Measurements from ENCODE around the gene CNGB1.
"Not testable (repeated sequence)": the region's sequence is repeated elsewhere in the genome, so short reads cannot be mapped to it uniquely, and the experiment has no call there.

The CNGB1 gene

DNA sequence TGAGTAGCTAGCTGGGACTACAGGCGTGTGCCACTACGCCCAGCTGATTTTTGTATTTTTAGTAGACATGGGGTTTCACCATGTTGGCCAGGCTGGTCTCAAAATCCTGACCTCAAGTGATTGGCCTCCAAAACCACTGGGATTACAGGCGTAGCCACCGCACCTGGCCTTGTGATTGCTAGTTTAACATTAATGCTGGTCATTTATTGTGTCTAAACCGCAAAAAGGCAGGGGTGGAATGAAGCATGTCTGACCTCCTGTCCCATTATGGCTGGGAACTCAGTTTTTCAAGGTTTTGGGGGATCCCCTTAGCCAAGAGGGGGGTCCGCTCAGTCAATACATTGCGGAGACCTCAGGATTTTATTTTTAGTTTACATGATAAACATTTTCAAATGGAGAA, 10.7 kb upstream of the CNGB1 start:
- H3K4me1 ChIP-seq (ENCODE audit: control insufficient read depth, insufficient read depth, low read length) = peaks cover 4% of the 10 kb centered on the region
- H3K4me3 ChIP-seq (ENCODE audit: low read length) = no peak overlapping the region
- no peak overlapping the region for H3K27ac ChIP-seq (ENCODE audit: low read depth, low read length)
- H3K9ac ChIP-seq (ENCODE audit: low read length) = no peak overlapping the region
- no peaks in the 10 kb centered on the region for H3K27me3 ChIP-seq (ENCODE audit: control insufficient read depth, insufficient read depth, low read length)
- no peaks in the 10 kb centered on the region for H3K36me3 ChIP-seq (ENCODE audit: control insufficient read depth, insufficient read depth, low read length)

DNA sequence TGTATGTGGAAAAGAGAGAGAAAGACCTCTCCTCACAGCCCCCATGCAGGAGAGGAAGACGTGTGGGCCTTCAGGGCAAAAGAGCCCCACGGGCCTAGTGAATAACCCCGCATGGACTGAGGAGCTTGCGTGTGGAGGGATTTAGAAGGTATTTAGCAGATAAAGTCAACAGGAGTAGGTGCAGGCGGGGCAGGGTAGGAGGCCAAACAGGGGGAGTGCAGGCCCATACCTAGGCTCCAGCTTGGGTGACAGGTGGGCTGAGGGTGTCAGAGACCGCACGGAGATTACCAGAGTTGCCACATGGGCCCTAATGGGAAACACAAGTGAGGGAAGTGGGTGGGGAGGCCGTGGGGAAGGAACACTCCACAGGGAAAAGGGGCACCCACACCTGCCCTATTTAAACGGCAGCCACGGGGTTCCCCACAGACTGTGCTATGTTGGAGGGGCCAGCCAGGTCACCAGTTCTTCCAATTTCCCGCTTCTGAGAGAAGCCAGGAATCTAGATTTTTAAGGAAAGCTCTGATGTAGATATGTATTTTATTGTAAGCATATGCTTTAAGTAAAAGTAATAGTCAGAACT, 8.2 kb upstream of the CNGB1 start:
- Histone ChIP-seq H3K4me1 (ENCODE audit: control insufficient read depth, insufficient read depth, low read length) (peaks cover 6% of the 10 kb centered on the region), H3K27ac (ENCODE audit: low read depth, low read length) (no peak overlapping the region), H3K9ac (ENCODE audit: low read length) (no peak overlapping the region), H3K4me3 (ENCODE audit: low read length) (no peak overlapping the region), H3K27me3 (ENCODE audit: control insufficient read depth, insufficient read depth, low read length) (no peaks in the 10 kb centered on the region), H3K36me3 (ENCODE audit: control insufficient read depth, insufficient read depth, low read length) (no peaks in the 10 kb centered on the region)

DNA sequence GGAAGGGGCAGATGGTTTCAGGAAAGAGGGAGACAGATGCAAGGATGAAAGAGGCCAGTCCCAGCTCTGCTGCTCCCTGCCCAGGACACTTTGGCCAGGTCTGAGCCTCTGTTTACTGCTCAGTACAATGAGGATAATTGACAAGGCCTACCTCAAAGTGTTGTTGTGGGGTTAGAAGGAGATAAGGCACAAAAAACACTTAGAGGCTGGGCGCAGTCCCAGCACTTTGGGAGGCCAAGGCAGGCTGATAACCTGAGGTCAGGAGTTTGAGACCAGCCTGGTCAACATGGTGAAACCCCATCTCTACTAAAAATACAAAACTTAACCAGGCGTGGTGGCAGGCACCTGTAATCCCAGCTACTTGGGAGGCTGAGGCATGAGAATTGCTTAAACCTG, 7.1 kb upstream of the CNGB1 start:
- H3K36me3 ChIP-seq (ENCODE audit: control insufficient read depth, insufficient read depth, low read length); H3K27ac ChIP-seq (ENCODE audit: low read depth, low read length); H3K4me3 ChIP-seq (ENCODE audit: low read length); H3K4me1 ChIP-seq (ENCODE audit: control insufficient read depth, insufficient read depth, low read length); H3K9ac ChIP-seq (ENCODE audit: low read length); H3K27me3 ChIP-seq (ENCODE audit: control insufficient read depth, insufficient read depth, low read length): not testable (repeated sequence)

DNA sequence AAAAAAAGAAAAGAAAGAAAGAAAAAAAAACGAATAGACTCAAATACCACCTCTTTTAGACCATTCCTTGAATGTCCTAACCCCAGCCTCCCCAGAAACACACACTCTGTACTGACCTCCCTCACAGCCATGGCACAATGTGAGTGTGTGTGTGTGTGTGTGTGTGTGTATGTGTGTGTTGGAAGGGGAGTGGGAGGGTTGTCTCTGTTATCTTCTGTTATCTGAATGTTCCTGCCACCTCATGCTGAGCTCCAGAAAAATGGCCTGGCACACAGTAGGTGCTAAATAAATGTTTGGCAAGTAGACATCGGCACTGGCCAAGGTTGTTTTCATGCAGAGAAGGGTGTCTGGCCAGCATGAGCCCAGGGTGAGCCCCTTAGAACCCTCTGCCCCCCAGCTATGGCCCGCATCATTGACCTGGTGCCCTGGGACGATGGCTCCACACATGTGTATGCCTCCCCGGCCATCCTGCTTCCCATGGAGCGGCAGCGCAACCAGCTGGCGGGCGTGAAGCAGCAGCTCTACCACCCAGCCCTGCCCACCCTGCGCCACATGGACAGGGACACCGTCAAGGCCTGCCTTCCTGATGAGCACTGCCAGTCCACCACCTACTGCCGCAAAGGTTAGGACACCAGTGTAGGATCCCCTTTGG, 6.6 kb upstream of the CNGB1 start:
- Histone ChIP-seq H3K27me3 (ENCODE audit: control insufficient read depth, insufficient read depth, low read length) (no peaks in the 10 kb centered on the region), H3K4me3 (ENCODE audit: low read length) (no peak overlapping the region), H3K4me1 (ENCODE audit: control insufficient read depth, insufficient read depth, low read length) (peaks cover 6% of the 10 kb centered on the region), H3K27ac (ENCODE audit: low read depth, low read length) (no peak overlapping the region), H3K36me3 (ENCODE audit: control insufficient read depth, insufficient read depth, low read length) (no peaks in the 10 kb centered on the region), H3K9ac (ENCODE audit: low read length) (no peak overlapping the region)

DNA sequence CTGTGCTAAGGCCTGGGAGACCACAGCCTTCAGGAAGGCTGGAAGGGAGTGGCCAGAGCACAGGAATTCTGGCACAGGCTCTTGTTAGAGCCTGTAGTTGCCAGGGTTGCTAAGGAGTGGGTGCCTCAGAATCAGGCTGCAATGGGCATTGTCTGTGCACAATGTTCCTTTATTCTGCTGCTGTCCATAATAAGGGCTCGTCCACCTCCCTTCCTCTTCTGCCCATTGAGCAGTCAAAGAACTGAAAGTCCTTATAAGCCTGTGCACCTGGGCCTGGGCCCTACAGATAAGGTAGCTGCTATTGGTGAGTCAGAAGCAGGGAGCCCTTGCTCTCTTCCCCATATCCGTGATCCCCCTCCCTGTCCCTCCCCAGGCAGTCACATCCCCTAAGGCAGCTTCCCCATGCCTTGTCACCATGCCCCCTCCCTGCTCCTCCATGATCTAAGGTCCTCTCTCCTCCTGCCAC, 5.4 kb upstream of the CNGB1 start:
- H3K27me3 ChIP-seq (ENCODE audit: control insufficient read depth, insufficient read depth, low read length) = no peaks in the 10 kb centered on the region
- H3K4me1 ChIP-seq (ENCODE audit: control insufficient read depth, insufficient read depth, low read length) = peaks cover 6% of the 10 kb centered on the region
- no peak overlapping the region for H3K9ac ChIP-seq (ENCODE audit: low read length)
- no peak overlapping the region for H3K4me3 ChIP-seq (ENCODE audit: low read length)
- H3K27ac ChIP-seq (ENCODE audit: low read depth, low read length) = peak overlapping the region; percentile 19
- H3K36me3 ChIP-seq (ENCODE audit: control insufficient read depth, insufficient read depth, low read length) = no peaks in the 10 kb centered on the region

DNA sequence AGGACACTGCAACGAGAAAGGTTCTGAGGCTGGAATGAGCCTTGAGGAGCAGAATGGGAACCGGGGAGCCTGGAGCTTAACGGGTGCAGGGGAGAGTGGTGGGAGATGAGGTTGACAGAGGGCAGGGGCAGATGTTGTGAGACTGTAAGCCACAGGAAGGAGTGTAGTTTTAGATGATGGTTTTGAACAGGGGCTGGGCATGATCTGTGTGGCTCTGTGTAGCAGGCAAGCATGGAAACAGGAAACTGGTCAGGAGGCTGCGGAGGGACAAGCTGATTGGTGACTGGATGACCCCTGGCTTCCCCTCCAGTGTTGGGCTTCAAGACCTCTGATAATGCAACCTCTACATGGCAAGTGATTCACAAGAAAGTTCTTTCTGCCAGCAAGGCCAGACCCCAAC, 1.4 kb upstream of the CNGB1 start:
- Histone ChIP-seq H3K27me3 (ENCODE audit: control insufficient read depth, insufficient read depth, low read length) (no peaks in the 10 kb centered on the region), H3K36me3 (ENCODE audit: control insufficient read depth, insufficient read depth, low read length) (no peaks in the 10 kb centered on the region), H3K4me1 (ENCODE audit: control insufficient read depth, insufficient read depth, low read length) (peaks cover 6% of the 10 kb centered on the region), H3K27ac (ENCODE audit: low read depth, low read length) (no peak overlapping the region), H3K4me3 (ENCODE audit: low read length) (no peak overlapping the region), H3K9ac (ENCODE audit: low read length) (no peak overlapping the region)

DNA sequence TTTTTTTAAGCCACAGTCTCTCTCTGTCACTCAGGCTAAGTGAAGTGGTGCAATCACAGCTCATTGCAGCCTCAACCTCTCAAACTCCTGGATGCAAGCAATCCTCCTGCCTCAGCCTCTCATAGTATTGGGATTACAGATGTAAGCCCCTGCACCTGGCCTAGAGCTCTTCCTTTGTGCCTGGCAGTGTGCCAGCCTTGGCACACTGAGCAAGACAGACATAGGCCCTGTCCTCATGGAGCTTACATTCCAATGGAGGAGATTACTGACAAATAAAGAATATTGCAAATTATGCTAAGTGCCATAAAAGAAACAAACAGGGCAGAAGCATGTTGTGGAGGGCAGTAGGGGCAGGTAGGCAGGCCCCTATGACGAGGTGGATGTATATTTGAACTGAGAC, 920 bp upstream of the CNGB1 start:
- Histone ChIP-seq H3K27ac (ENCODE audit: low read depth, low read length) (no peak overlapping the region), H3K9ac (ENCODE audit: low read length) (no peak overlapping the region), H3K4me3 (ENCODE audit: low read length) (no peak overlapping the region), H3K4me1 (ENCODE audit: control insufficient read depth, insufficient read depth, low read length) (peaks cover 6% of the 10 kb centered on the region), H3K27me3 (ENCODE audit: control insufficient read depth, insufficient read depth, low read length) (no peaks in the 10 kb centered on the region), H3K36me3 (ENCODE audit: control insufficient read depth, insufficient read depth, low read length) (no peaks in the 10 kb centered on the region)

DNA sequence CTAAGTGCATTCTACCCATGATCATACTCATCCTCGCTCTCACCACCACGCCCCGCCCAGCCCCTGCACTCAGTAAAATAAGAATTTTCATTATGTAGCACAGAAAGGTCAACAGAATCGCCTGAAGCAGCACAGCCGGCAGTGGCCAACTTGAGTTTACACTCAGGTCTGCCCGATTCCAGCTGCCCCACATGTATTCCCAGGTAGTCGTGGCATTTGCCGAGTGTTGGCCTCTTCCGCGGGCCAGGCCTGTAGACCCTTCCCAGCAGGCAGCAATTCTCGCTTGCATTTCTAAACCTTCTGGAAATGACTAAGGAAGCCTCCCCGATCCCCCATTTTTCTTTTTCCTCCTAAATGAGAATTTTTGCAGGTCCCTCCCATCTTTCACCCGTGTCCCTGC, 609 bp downstream of the CNGB1 start:
- no peaks in the 10 kb centered on the region for H3K27me3 ChIP-seq (ENCODE audit: control insufficient read depth, insufficient read depth, low read length)
- H3K27ac ChIP-seq (ENCODE audit: low read depth, low read length) = no peak overlapping the region
- H3K4me3 ChIP-seq (ENCODE audit: low read length) = no peak overlapping the region
- no peaks in the 10 kb centered on the region for H3K36me3 ChIP-seq (ENCODE audit: control insufficient read depth, insufficient read depth, low read length)
- H3K4me1 ChIP-seq (ENCODE audit: control insufficient read depth, insufficient read depth, low read length) = no peaks in the 10 kb centered on the region
- no peak overlapping the region for H3K9ac ChIP-seq (ENCODE audit: low read length)

DNA sequence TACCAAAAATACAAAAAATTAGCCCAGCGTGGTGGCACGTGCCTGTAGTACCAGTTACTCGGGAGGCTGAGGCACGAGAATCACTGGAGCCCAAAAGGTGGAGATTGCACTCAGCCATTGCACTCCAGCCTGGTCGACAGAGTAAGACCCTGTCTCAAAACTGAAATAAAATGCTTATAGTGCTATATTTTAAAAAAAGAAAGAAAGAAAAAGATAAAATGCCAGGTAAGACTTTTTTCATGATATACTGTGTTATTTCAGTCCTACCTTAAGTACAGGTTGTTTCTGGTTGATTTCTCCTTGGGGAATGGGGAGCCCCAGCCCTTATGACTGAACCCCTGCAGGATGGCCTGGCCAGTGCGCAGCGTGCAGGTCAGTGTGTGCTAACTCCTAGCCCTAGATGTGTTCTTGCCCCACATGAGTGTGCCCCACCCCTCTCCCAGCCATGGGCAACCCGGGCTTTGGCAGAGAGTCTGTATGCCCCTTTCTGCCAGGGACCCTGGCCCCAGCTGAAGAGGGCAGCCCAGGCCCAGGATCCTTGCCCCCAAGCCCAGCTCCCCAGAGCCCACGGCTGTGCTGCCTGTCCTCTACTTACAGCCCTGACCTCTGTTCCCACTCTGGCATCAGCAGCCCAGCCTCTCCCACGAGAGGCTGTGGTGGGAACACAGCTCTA, 1.3 kb downstream of the CNGB1 start:
- Histone ChIP-seq H3K4me1 (ENCODE audit: control insufficient read depth, insufficient read depth, low read length) (no peaks in the 10 kb centered on the region), H3K27ac (ENCODE audit: low read depth, low read length) (no peak overlapping the region), H3K4me3 (ENCODE audit: low read length) (no peak overlapping the region), H3K36me3 (ENCODE audit: control insufficient read depth, insufficient read depth, low read length) (no peaks in the 10 kb centered on the region), H3K27me3 (ENCODE audit: control insufficient read depth, insufficient read depth, low read length) (no peaks in the 10 kb centered on the region), H3K9ac (ENCODE audit: low read length) (no peak overlapping the region)

DNA sequence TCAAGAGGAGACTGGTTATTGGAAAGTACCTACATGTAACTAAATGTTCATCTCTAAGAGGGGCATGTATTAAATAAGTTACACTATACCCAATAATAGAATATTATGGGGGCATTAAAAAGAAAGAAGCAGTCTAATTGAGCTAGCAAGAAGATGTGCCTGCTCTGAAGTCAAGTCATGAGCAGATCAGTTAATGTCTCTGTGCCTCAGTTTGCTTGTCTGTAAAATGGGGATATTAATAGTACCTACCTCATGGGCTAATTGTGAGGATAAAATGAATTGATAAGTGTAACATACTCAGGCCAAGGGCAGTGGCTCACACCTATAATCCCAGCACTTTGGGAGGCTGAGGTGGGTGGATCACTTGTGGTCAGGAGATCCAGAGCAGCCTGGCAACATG, 3.0 kb downstream of the CNGB1 start:
- no peaks in the 10 kb centered on the region for H3K4me1 ChIP-seq (ENCODE audit: control insufficient read depth, insufficient read depth, low read length)
- no peaks in the 10 kb centered on the region for H3K27me3 ChIP-seq (ENCODE audit: control insufficient read depth, insufficient read depth, low read length)
- H3K27ac ChIP-seq (ENCODE audit: low read depth, low read length) = no peak overlapping the region
- no peak overlapping the region for H3K9ac ChIP-seq (ENCODE audit: low read length)
- H3K4me3 ChIP-seq (ENCODE audit: low read length) = no peak overlapping the region
- no peaks in the 10 kb centered on the region for H3K36me3 ChIP-seq (ENCODE audit: control insufficient read depth, insufficient read depth, low read length)

DNA sequence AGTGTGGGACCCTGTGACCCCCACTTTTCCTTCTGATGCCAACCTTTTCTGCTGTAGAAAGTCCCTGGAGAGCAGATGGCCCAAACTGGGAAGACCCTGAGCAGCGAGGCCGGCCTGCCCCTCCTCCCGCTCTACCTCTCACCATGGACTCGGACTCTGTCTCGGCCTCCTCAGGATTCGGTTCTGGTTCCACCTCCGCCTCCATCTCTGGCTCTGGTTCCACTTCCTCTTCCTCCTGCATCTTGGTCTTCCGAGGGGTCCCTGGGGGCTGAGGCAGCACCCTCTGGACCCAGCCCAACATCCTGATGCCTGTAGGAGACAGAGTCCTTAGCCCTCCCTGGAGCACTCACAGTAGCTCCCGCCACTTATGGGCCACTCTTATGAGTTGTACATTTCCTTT, 3.9 kb downstream of the CNGB1 start:
- H3K27me3 ChIP-seq (ENCODE audit: control insufficient read depth, insufficient read depth, low read length) = no peaks in the 10 kb centered on the region
- H3K36me3 ChIP-seq (ENCODE audit: control insufficient read depth, insufficient read depth, low read length) = no peaks in the 10 kb centered on the region
- no peak overlapping the region for H3K4me3 ChIP-seq (ENCODE audit: low read length)
- H3K9ac ChIP-seq (ENCODE audit: low read length) = no peak overlapping the region
- no peak overlapping the region for H3K27ac ChIP-seq (ENCODE audit: low read depth, low read length)
- no peaks in the 10 kb centered on the region for H3K4me1 ChIP-seq (ENCODE audit: control insufficient read depth, insufficient read depth, low read length)

DNA sequence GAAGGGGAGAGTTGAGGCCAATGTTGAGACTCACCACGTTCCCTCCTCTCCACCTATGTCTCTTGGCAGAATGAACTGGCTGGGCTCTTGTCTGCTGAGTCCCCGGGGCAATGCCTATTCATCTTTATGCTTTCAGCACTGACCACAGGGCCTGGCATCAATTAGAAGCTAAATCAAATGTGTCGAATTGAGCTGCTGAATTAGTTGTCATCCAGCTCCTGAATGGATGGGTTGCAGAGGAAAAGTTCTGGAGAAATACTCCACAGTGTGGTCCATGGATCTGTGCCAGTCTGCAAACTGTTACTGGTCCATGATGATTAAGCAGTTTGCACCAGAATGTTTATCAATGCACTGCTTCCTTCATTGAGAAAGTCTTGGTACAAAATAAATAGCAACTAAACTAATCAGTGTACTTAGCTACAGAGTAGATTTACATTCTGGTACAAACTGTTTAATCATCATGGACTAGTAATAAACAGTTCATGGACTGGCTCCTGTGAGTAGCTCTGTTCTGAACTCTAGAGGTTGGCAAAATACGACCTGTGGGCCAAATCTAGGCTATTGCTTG, 4.6 kb downstream of the CNGB1 start:
- H3K27me3 ChIP-seq (ENCODE audit: control insufficient read depth, insufficient read depth, low read length) = no peaks in the 10 kb centered on the region
- no peaks in the 10 kb centered on the region for H3K4me1 ChIP-seq (ENCODE audit: control insufficient read depth, insufficient read depth, low read length)
- H3K36me3 ChIP-seq (ENCODE audit: control insufficient read depth, insufficient read depth, low read length) = no peaks in the 10 kb centered on the region
- H3K4me3 ChIP-seq (ENCODE audit: low read length) = no peak overlapping the region
- no peak overlapping the region for H3K9ac ChIP-seq (ENCODE audit: low read length)
- no peak overlapping the region for H3K27ac ChIP-seq (ENCODE audit: low read depth, low read length)

Data from rectal smooth muscle tissue (tissue), 1 donor.